ENCODE data around the gene SLC40A1.

Gene SLC40A1

GRCh38 chr2:189582140-189582808, 1.7 kb upstream of the SLC40A1 start:
- Histone ChIP-seq H4K20me1 (ENCODE audit: insufficient read depth, low read length, poor library complexity, severe bottlenecking) (peaks cover 28% of the 10 kb centered on the region), H3K27me3 (ENCODE audit: insufficient read depth, low read length, poor library complexity, severe bottlenecking) (no peaks in the 10 kb centered on the region)

GRCh38 chr2:189581354-189582139, 961 bp upstream of the SLC40A1 start:
- Histone ChIP-seq H3K9ac (ENCODE audit: low read depth, low read length, poor library complexity, severe bottlenecking) (peak overlapping the region; percentile 86), H3F3A (ENCODE audit: low read depth) (peaks cover 3% of the 10 kb centered on the region; the same call in 1 of the 2 replicates)
- no peak for TF ChIP-seq EZH2phosphoT487 (IDR thresholded peaks at IDR 0.05; ENCODE audit: borderline replicate concordance)

More at GRCh38 chr2:189582140-189582808, 1.7 kb upstream of the SLC40A1 start:
- H3K9ac ChIP-seq (ENCODE audit: low read depth, low read length, poor library complexity, severe bottlenecking) = peak overlapping the region; percentile 86
- H2AFZ ChIP-seq (ENCODE audit: low read length) = no peak overlapping the region
- no peaks in the 10 kb centered on the region for H3K9me2 ChIP-seq (replicated peaks; ENCODE audit: low read depth, low read length)
- H3K9me3 ChIP-seq (ENCODE audit: insufficient read depth, low read depth, low read length) = no peaks in the 10 kb centered on the region
- H3F3A ChIP-seq (ENCODE audit: low read depth) = peaks cover 3% of the 10 kb centered on the region; the same call in 1 of the 2 replicates
- H3K4me2 ChIP-seq (ENCODE audit: low read depth, low read length, poor library complexity, severe bottlenecking) = peak overlapping the region; percentile 93
- peak overlapping the region; percentile 84 for H3K4me3 ChIP-seq (ENCODE audit: low read length, poor library complexity, severe bottlenecking)
- no peaks in the 10 kb centered on the region for H3K36me3 ChIP-seq (ENCODE audit: insufficient read depth, low read length)
- peaks cover 32% of the 10 kb centered on the region for H3K79me2 ChIP-seq (ENCODE audit: insufficient read depth, low read length)
- peaks cover 55% of the 10 kb centered on the region for H3K4me1 ChIP-seq (ENCODE audit: insufficient read depth, low read length, poor library complexity, severe bottlenecking)
- TF ChIP-seq CTCF (conservative IDR thresholded peaks at IDR 0.05; ENCODE audit: low read length) = no peak
- TF ChIP-seq EZH2phosphoT487 (IDR thresholded peaks at IDR 0.05; ENCODE audit: borderline replicate concordance) = no peak

GRCh38 chr2:189580241-189580651, 340 bp downstream of the SLC40A1 start:
- no peaks in the 10 kb centered on the region for H3K9me2 ChIP-seq (replicated peaks; ENCODE audit: low read depth, low read length)
- H3K27me3 ChIP-seq (ENCODE audit: insufficient read depth, low read length, poor library complexity, severe bottlenecking) = no peaks in the 10 kb centered on the region
- peaks cover 3% of the 10 kb centered on the region; the same call in 1 of the 2 replicates for H3F3A ChIP-seq (ENCODE audit: low read depth)
- peaks cover 48% of the 10 kb centered on the region for H4K20me1 ChIP-seq (ENCODE audit: insufficient read depth, low read length, poor library complexity, severe bottlenecking)
- H3K36me3 ChIP-seq (ENCODE audit: insufficient read depth, low read length) = peaks cover 3% of the 10 kb centered on the region; the same call in 1 of the 2 replicates
- H3K4me3 ChIP-seq (ENCODE audit: low read length, poor library complexity, severe bottlenecking) = peak overlapping the region; percentile 84
- H3K4me2 ChIP-seq (ENCODE audit: low read depth, low read length, poor library complexity, severe bottlenecking) = peak overlapping the region; percentile 93
- peaks cover 53% of the 10 kb centered on the region for H3K79me2 ChIP-seq (ENCODE audit: insufficient read depth, low read length)
- TF ChIP-seq EZH2phosphoT487 (IDR thresholded peaks at IDR 0.05; ENCODE audit: borderline replicate concordance) (no peak), CTCF (conservative IDR thresholded peaks at IDR 0.05; ENCODE audit: low read length) (no peak)
- H3K4me1 ChIP-seq (ENCODE audit: insufficient read depth, low read length, poor library complexity, severe bottlenecking) = peaks cover 76% of the 10 kb centered on the region
- H2AFZ ChIP-seq (ENCODE audit: low read length) = peak overlapping the region; percentile 49
- no peaks in the 10 kb centered on the region for H3K9me3 ChIP-seq (ENCODE audit: insufficient read depth, low read depth, low read length)
- peak overlapping the region; percentile 86 for H3K9ac ChIP-seq (ENCODE audit: low read depth, low read length, poor library complexity, severe bottlenecking)

More at GRCh38 chr2:189581354-189582139, 961 bp upstream of the SLC40A1 start:
- Histone ChIP-seq H3K9me3 (ENCODE audit: insufficient read depth, low read depth, low read length) (no peaks in the 10 kb centered on the region), H4K20me1 (ENCODE audit: insufficient read depth, low read length, poor library complexity, severe bottlenecking) (peaks cover 35% of the 10 kb centered on the region), H3K27me3 (ENCODE audit: insufficient read depth, low read length, poor library complexity, severe bottlenecking) (no peaks in the 10 kb centered on the region), H3K4me1 (ENCODE audit: insufficient read depth, low read length, poor library complexity, severe bottlenecking) (peaks cover 63% of the 10 kb centered on the region), H3K4me2 (ENCODE audit: low read depth, low read length, poor library complexity, severe bottlenecking) (peak overlapping the region; percentile 93), H3K4me3 (ENCODE audit: low read length, poor library complexity, severe bottlenecking) (peak overlapping the region; percentile 84), H3K9me2 (replicated peaks; ENCODE audit: low read depth, low read length) (no peaks in the 10 kb centered on the region), H3K79me2 (ENCODE audit: insufficient read depth, low read length) (peaks cover 40% of the 10 kb centered on the region), H3K36me3 (ENCODE audit: insufficient read depth, low read length) (no peaks in the 10 kb centered on the region), H2AFZ (ENCODE audit: low read length) (peak overlapping the region; percentile 60; the same call in 1 of the 2 replicates)
